Liver (tissue), 9 donors: ENCODE results near the gene GCDH. TPM values are rescaled to one million over a fixed set of nuclear protein-coding genes. Genes with fewer than 3 reads are reported as not detected.

Experiments
- DNase-seq: peaks from one replicate; pipeline ENCODE4 v3.0.0-alpha.2; 2017; ENCODE audit warnings: low spot score
- H3K27ac ChIP-seq, 2 donors: one replicate each; pipeline ENCODE4 v1.7.0; 2013; ENCODE audit warnings: inconsistent platforms in 2 of 2, low read length in 2 of 2, control low read depth in 1 of 2, low read depth in 1 of 2, mild to moderate bottlenecking in 1 of 2
- H3K27me3 ChIP-seq, 4 donors: one replicate each; pipeline versions ENCODE4 v1.6.1 to v1.7.0; 2013; ENCODE audit warnings: low read length in 3 of 4, inconsistent platforms in 1 of 4, mild to moderate bottlenecking in 1 of 4, moderate library complexity in 1 of 4; ENCODE audit not compliant: control insufficient read depth in 4 of 4, insufficient read depth in 4 of 4
- H3K36me3 ChIP-seq, 4 donors: one replicate each; pipeline versions ENCODE4 v1.6.1 to v1.7.0; 2013; ENCODE audit warnings: low read length in 3 of 4, mild to moderate bottlenecking in 3 of 4, low read depth in 1 of 4, moderate library complexity in 1 of 4; ENCODE audit not compliant: control insufficient read depth in 4 of 4, insufficient read depth in 3 of 4
- H3K4me1 ChIP-seq, 4 donors: one replicate each; pipeline versions ENCODE4 v1.6.1 to v1.7.0; 2013; ENCODE audit warnings: low read length in 3 of 4, mild to moderate bottlenecking in 3 of 4, moderate library complexity in 1 of 4; ENCODE audit not compliant: control insufficient read depth in 4 of 4, insufficient read depth in 4 of 4
- H3K4me3 ChIP-seq, 3 donors: one replicate each; pipeline versions ENCODE4 v1.6.1 to v1.7.0; 2013; ENCODE audit warnings: low read length in 3 of 3, control low read depth in 1 of 3, low read depth in 1 of 3, mild to moderate bottlenecking in 1 of 3
- H3K9ac ChIP-seq, 2 donors: one replicate each; pipeline ENCODE4 v1.7.0; 2013; ENCODE audit warnings: low read length in 2 of 2, mild to moderate bottlenecking in 2 of 2, moderate library complexity in 2 of 2, control low read depth in 1 of 2, low read depth in 1 of 2
- H3K9me3 ChIP-seq, 4 donors: one replicate each; pipeline versions ENCODE4 v1.6.1 to v1.7.0; 2013; ENCODE audit warnings: low read length in 3 of 4; ENCODE audit not compliant: control insufficient read depth in 4 of 4
- FOXA1 ChIP-seq: IDR thresholded peaks from 2 replicates; pipeline ENCODE4 v1.6.1; 2016; ENCODE audit warnings: antibody characterized with exemption
- FOXA2 ChIP-seq: IDR thresholded peaks from 2 replicates; pipeline ENCODE4 v1.6.1; 2016; ENCODE audit warnings: antibody characterized with exemption
- GABPA ChIP-seq, 2 donors: IDR thresholded peaks in 1 of 2; conservative IDR thresholded peaks in 1 of 2; 2 replicates each; pipeline ENCODE4 v1.6.1; 2016; ENCODE audit warnings: antibody characterized with exemption in 2 of 2, mild to moderate bottlenecking in 1 of 2, moderate library complexity in 1 of 2
- HNF4A ChIP-seq, 2 donors: conservative IDR thresholded peaks; 2 replicates each; pipeline ENCODE4 v1.6.1; 2016; ENCODE audit warnings: antibody characterized with exemption in 2 of 2, mild to moderate bottlenecking in 2 of 2
- HNF4G ChIP-seq: IDR thresholded peaks from 2 replicates; pipeline ENCODE4 v1.6.1; 2016; ENCODE audit warnings: antibody characterized with exemption
- JUND ChIP-seq, 2 donors: IDR thresholded peaks; 2 replicates each; pipeline ENCODE4 v1.6.1; 2016; ENCODE audit warnings: antibody characterized with exemption in 2 of 2
- RAD21 ChIP-seq, 2 donors: IDR thresholded peaks; 2 replicates each; pipeline ENCODE4 v1.6.1; 2016; ENCODE audit warnings: antibody characterized with exemption in 2 of 2, mild to moderate bottlenecking in 2 of 2
- RXRA ChIP-seq, 2 donors: IDR thresholded peaks; 2 replicates each; pipeline ENCODE4 v1.6.1; 2017 to 2018; ENCODE audit warnings: antibody characterized with exemption in 2 of 2, mild to moderate bottlenecking in 1 of 2
- SP1 ChIP-seq: IDR thresholded peaks from 2 replicates; pipeline ENCODE4 v1.6.1; 2018; ENCODE audit warnings: antibody characterized with exemption, mild to moderate bottlenecking
- TAF1 ChIP-seq: conservative IDR thresholded peaks from 2 replicates; pipeline ENCODE4 v1.6.1; 2016; ENCODE audit warnings: antibody characterized with exemption, mild to moderate bottlenecking
- YY1 ChIP-seq: IDR thresholded peaks from 2 replicates; pipeline ENCODE4 v1.6.1; 2016; ENCODE audit warnings: antibody characterized with exemption, mild to moderate bottlenecking
- WGBS: extraction: QIAGEN DNeasy Blood & Tissue Kit; methylation state at CpG from one replicate; pipeline ENCODE4 v1.1.7; 2013; 5-methylcytosine and 5-hydroxymethylcytosine counted together
- polyA plus RNA-seq, 2 donors: library from polyadenylated mRNA; stranded (reverse) in 1 of 2; unstranded in 1 of 2; fragments of 200-250 nt in 1 of 2; fragments of >200 nt in 1 of 2; fragmentation: Nextera tagmentation in 1 of 2; extraction: Ambion mirVana in 1 of 2; gene quantifications; one replicate each; pipeline versions ENCODE4 v1.2.1 to v1.2.3, GENCODE V29; 2013 to 2015
- total RNA-seq, 2 donors: library from RNA; depleted of rRNA; stranded (reverse); fragments of >200 nt; gene quantifications; one replicate each; pipeline ENCODE4 v1.2.3, GENCODE V29; 2014
- TF ChIP-seq, protein P1 (sequence below): IDR thresholded peaks from 2 replicates; pipeline ENCODE4 v1.6.1; 2016; ENCODE audit warnings: antibody characterized with exemption
- TF ChIP-seq, protein P2 (sequence below): IDR thresholded peaks from 2 replicates; pipeline ENCODE4 v1.6.1; 2016; ENCODE audit warnings: antibody characterized with exemption
- TF ChIP-seq, protein P3 (sequence below): IDR thresholded peaks from 2 replicates; pipeline ENCODE4 v1.6.1; 2016; ENCODE audit warnings: antibody characterized with exemption
- TF ChIP-seq, protein P4 (sequence below): fragments of 150-350 bp; IDR thresholded peaks from 2 replicates; pipeline ENCODE4 v1.5.1; 2017; ENCODE audit warnings: improper control_type of control experiment, low read depth, low read length; ENCODE audit not compliant: missing input control
- TF ChIP-seq, protein P5 (sequence below): IDR thresholded peaks from 2 replicates; pipeline ENCODE4 v1.6.1; 2016; ENCODE audit warnings: antibody characterized with exemption, mild to moderate bottlenecking
- donor health status: healthy.
- donor health status: healthy.
- donor health status: healthy.
- donor health status: healthy.
- donor health status: healthy.

GCDH gene
- total and polyA plus RNA-seq, 4 donors = 65.8 to 118 (median 78.1) TPM

DNA sequence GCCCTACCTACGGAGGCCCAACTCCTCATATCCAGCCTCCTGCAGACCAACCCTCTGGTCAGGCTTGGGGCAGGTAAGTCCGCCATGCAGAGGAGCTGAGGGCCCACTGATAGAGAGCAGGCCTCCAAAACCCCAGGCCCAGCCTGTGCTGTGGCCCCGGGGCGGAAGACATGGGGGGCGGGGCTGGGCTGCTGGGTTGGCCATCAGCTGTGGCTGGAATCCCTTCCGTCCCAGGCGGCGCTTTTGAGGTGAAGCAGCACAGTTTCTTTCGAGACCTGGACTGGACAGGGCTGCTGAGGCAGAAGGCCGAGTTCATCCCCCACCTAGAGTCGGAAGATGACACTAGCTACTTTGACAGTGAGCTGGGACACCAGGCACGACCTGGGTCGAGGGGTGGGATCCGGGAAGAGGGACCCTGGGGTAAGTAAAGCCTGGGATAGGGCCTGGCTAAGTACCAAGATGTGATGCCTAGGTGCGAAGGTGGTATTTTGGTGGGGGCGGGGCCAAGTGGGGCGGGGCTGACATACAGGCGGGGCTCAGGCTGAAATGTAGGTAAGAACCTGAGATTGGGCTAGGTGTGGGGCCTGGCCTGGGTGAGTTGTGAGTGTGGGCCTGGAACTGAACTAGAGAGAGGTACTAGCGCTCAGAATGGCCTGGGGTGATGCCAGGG, 25.1 kb upstream of the GCDH start:
- WGBS = 85% methylated on average over 19 of the region's 19 CpGs
- DNase-seq = no peak
- H3K4me3 ChIP-seq = no peak overlapping the region

DNA sequence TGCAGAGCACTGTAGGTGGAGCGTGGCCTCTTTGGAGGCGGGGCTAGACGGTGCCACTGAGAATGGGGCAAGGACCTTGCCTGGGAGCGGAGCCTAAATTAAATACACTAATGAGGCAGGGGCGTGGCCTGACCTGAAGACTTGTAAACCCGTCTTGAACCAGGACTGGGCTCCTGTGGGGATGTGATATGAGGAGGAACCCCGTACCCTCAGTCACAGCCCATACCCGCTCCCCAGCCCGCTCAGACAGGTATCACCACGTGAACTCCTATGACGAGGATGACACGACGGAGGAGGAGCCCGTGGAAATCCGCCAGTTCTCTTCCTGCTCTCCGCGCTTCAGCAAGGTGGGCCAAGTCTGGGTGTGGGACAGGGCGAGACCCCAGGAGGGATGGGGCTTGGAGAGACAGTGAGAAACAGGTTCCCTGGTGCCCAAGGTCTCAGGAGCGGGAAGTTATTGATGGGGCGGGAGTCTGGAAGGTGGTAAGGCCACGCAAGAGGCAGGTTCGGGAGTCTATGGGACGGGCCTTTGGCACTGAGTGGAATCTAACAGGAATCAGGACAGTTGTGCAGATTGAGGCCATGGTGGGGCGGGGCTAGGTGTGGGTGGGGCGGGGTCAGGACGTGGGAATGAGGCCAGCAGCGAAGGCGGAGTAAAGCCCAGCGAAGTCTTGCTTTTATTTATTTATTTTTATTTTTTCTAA, 24.4 kb upstream of the GCDH start:
- H3K4me3 ChIP-seq = no peak overlapping the region
- no peak overlapping the region for H3K9ac ChIP-seq
- peak; percentile 36 for DNase-seq
- 88% methylated on average over 29 of the region's 29 CpGs for WGBS
- no peaks in the 10 kb centered on the region for H3K36me3 ChIP-seq
- H3K27me3 ChIP-seq = no peaks in the 10 kb centered on the region
- H3K9me3 ChIP-seq = no peaks in the 10 kb centered on the region
- H3K4me1 ChIP-seq = peaks cover 0 to 8% (median 5%) of the 10 kb centered on the region in 4 donors
- H3K27ac ChIP-seq = no peak overlapping the region
- no peak for TF ChIP-seq FOXA2
- no peak for TF ChIP-seq HNF4A (conservative IDR thresholded peaks at IDR 0.05)
- no peak for TF ChIP-seq SP1
- TF ChIP-seq, protein P1, sequence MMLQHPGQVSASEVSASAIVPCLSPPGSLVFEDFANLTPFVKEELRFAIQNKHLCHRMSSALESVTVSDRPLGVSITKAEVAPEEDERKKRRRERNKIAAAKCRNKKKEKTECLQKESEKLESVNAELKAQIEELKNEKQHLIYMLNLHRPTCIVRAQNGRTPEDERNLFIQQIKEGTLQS = no peak
- no peak for TF ChIP-seq JUND (IDR thresholded peaks at IDR 0.05)
- TF ChIP-seq RXRA (IDR thresholded peaks at IDR 0.05) = no peak
- TF ChIP-seq GABPA (IDR thresholded peaks at IDR 0.05 in 1 of 2, conservative IDR thresholded peaks at IDR 0.05 in 1 of 2) = no peak
- TF ChIP-seq TAF1 = no peak
- TF ChIP-seq, protein P2, sequence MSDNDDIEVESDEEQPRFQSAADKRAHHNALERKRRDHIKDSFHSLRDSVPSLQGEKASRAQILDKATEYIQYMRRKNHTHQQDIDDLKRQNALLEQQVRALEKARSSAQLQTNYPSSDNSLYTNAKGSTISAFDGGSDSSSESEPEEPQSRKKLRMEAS = no peak
- TF ChIP-seq, protein P3, sequence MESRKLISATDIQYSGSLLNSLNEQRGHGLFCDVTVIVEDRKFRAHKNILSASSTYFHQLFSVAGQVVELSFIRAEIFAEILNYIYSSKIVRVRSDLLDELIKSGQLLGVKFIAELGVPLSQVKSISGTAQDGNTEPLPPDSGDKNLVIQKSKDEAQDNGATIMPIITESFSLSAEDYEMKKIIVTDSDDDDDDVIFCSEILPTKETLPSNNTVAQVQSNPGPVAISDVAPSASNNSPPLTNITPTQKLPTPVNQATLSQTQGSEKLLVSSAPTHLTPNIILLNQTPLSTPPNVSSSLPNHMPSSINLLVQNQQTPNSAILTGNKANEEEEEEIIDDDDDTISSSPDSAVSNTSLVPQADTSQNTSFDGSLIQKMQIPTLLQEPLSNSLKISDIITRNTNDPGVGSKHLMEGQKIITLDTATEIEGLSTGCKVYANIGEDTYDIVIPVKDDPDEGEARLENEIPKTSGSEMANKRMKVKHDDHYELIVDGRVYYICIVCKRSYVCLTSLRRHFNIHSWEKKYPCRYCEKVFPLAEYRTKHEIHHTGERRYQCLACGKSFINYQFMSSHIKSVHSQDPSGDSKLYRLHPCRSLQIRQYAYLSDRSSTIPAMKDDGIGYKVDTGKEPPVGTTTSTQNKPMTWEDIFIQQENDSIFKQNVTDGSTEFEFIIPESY = no peak

More for the DNA sequence above, 25.1 kb upstream of the GCDH start:
- peaks cover 0 to 8% (median 5%) of the 10 kb centered on the region in 4 donors for H3K4me1 ChIP-seq
- TF ChIP-seq, protein P4, sequence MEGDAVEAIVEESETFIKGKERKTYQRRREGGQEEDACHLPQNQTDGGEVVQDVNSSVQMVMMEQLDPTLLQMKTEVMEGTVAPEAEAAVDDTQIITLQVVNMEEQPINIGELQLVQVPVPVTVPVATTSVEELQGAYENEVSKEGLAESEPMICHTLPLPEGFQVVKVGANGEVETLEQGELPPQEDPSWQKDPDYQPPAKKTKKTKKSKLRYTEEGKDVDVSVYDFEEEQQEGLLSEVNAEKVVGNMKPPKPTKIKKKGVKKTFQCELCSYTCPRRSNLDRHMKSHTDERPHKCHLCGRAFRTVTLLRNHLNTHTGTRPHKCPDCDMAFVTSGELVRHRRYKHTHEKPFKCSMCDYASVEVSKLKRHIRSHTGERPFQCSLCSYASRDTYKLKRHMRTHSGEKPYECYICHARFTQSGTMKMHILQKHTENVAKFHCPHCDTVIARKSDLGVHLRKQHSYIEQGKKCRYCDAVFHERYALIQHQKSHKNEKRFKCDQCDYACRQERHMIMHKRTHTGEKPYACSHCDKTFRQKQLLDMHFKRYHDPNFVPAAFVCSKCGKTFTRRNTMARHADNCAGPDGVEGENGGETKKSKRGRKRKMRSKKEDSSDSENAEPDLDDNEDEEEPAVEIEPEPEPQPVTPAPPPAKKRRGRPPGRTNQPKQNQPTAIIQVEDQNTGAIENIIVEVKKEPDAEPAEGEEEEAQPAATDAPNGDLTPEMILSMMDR = no peak
- TF ChIP-seq, protein P2 = no peak
- TF ChIP-seq JUND (IDR thresholded peaks at IDR 0.05) = no peak
- no peak for TF ChIP-seq HNF4G
- no peak for TF ChIP-seq GABPA (IDR thresholded peaks at IDR 0.05 in 1 of 2, conservative IDR thresholded peaks at IDR 0.05 in 1 of 2)
- TF ChIP-seq HNF4A (conservative IDR thresholded peaks at IDR 0.05) = no peak
- no peak for TF ChIP-seq TAF1
- TF ChIP-seq, protein P1 = no peak
- no peak for TF ChIP-seq RXRA (IDR thresholded peaks at IDR 0.05)
- TF ChIP-seq FOXA1 = no peak
- no peak for TF ChIP-seq YY1
- no peak for TF ChIP-seq RAD21 (IDR thresholded peaks at IDR 0.05)
- TF ChIP-seq, protein P5, sequence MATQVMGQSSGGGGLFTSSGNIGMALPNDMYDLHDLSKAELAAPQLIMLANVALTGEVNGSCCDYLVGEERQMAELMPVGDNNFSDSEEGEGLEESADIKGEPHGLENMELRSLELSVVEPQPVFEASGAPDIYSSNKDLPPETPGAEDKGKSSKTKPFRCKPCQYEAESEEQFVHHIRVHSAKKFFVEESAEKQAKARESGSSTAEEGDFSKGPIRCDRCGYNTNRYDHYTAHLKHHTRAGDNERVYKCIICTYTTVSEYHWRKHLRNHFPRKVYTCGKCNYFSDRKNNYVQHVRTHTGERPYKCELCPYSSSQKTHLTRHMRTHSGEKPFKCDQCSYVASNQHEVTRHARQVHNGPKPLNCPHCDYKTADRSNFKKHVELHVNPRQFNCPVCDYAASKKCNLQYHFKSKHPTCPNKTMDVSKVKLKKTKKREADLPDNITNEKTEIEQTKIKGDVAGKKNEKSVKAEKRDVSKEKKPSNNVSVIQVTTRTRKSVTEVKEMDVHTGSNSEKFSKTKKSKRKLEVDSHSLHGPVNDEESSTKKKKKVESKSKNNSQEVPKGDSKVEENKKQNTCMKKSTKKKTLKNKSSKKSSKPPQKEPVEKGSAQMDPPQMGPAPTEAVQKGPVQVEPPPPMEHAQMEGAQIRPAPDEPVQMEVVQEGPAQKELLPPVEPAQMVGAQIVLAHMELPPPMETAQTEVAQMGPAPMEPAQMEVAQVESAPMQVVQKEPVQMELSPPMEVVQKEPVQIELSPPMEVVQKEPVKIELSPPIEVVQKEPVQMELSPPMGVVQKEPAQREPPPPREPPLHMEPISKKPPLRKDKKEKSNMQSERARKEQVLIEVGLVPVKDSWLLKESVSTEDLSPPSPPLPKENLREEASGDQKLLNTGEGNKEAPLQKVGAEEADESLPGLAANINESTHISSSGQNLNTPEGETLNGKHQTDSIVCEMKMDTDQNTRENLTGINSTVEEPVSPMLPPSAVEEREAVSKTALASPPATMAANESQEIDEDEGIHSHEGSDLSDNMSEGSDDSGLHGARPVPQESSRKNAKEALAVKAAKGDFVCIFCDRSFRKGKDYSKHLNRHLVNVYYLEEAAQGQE = no peak
- H3K9me3 ChIP-seq = no peaks in the 10 kb centered on the region
- no peak overlapping the region for H3K9ac ChIP-seq
- H3K27ac ChIP-seq = no peak overlapping the region
- no peaks in the 10 kb centered on the region for H3K27me3 ChIP-seq
- H3K36me3 ChIP-seq = no peaks in the 10 kb centered on the region
